Stimulated activated effector memory CD8-positive, alpha-beta T cell treated with anti-CD3 and anti-CD28 coated beads, Interleukin-12 subunit alpha, Interleukin-12 subunit beta, amount 100 ng/mL, for 72 hours (primary cell): ENCODE data around the gene CHRNB2.
A peak's percentile ranks its signal among the peaks of the same experiment; 100 is the strongest.

Source experiments
- ATAC-seq: fragments of 150-1000 bp; cut with Tn5 transposase; 2 replicates; pipeline ENCODE4 v1.10.0; 2021
- DNase-seq, 2 donors: peaks; one replicate each; pipeline ENCODE4 v3.0.0; 2021 to 2022; ENCODE audit warnings: low spot score in 2 of 2
- H3K27ac Mint-ChIP-seq: one replicate; pipeline ENCODE4 v1.8.0; 2022; ENCODE audit warnings: mild to moderate bottlenecking, mixed read lengths
- H3K36me3 Mint-ChIP-seq: one replicate; pipeline ENCODE4 v1.8.0; 2022; ENCODE audit warnings: mild to moderate bottlenecking, mixed read lengths
- H3K4me1 Mint-ChIP-seq: one replicate; pipeline ENCODE4 v1.8.0; 2022; ENCODE audit warnings: mixed read lengths
- H3K4me3 Mint-ChIP-seq: one replicate; pipeline ENCODE4 v1.8.0; 2022; ENCODE audit warnings: mild to moderate bottlenecking, mixed read lengths
- H3K9me3 Mint-ChIP-seq: one replicate; pipeline ENCODE4 v1.8.0; 2022; ENCODE audit warnings: mixed read lengths

Gene CHRNB2

GRCh38 chr1:154584267-154584994, 16.9 kb downstream of the CHRNB2 start:
- peak overlapping the region; percentile 52 for H3K27ac Mint-ChIP-seq
- H3K36me3 Mint-ChIP-seq, result peaks cover 100% of the 10 kb centered on the region
- H3K9me3 Mint-ChIP-seq, result no peaks in the 10 kb centered on the region
- H3K4me1 Mint-ChIP-seq, result peaks cover 9% of the 10 kb centered on the region
- no peak for DNase-seq
- no peak for ATAC-seq
- H3K4me3 Mint-ChIP-seq, result no peak overlapping the region

GRCh38 chr1:154586231-154586630, 18.7 kb downstream of the CHRNB2 start:
- DNase-seq, result no peak
- Mint-ChIP-seq H3K27ac (no peak overlapping the region), H3K36me3 (peaks cover 100% of the 10 kb centered on the region)

GRCh38 chr1:154586641-154587040, 19.1 kb downstream of the CHRNB2 start:
- ATAC-seq (no peak), DNase-seq (no peak)
- Mint-ChIP-seq H3K27ac (no peak overlapping the region), H3K36me3 (peaks cover 100% of the 10 kb centered on the region), H3K9me3 (no peaks in the 10 kb centered on the region), H3K4me1 (peaks cover 15% of the 10 kb centered on the region), H3K4me3 (no peak overlapping the region)

More at GRCh38 chr1:154586231-154586630, 18.7 kb downstream of the CHRNB2 start:
- Mint-ChIP-seq H3K9me3 (no peaks in the 10 kb centered on the region), H3K4me1 (peaks cover 15% of the 10 kb centered on the region), H3K4me3 (no peak overlapping the region)
- ATAC-seq, result no peak

GRCh38 chr1:154589780-154590179, 22.2 kb downstream of the CHRNB2 start:
- no peaks in the 10 kb centered on the region for H3K9me3 Mint-ChIP-seq
- peak; percentile 65 for ATAC-seq

GRCh38 chr1:154590756-154591155, 23.2 kb downstream of the CHRNB2 start:
- peaks cover 13% of the 10 kb centered on the region for H3K4me1 Mint-ChIP-seq
- H3K27ac Mint-ChIP-seq, result no peak overlapping the region
- H3K9me3 Mint-ChIP-seq, result no peaks in the 10 kb centered on the region
- DNase-seq (no peak), ATAC-seq (no peak)
- H3K36me3 Mint-ChIP-seq, result peaks cover 100% of the 10 kb centered on the region
- H3K4me3 Mint-ChIP-seq, result no peak overlapping the region

More at GRCh38 chr1:154589780-154590179, 22.2 kb downstream of the CHRNB2 start:
- peak overlapping the region; percentile 75 for H3K27ac Mint-ChIP-seq
- H3K4me3 Mint-ChIP-seq, result no peak overlapping the region
- peaks cover 100% of the 10 kb centered on the region for H3K36me3 Mint-ChIP-seq
- no peak for DNase-seq
- H3K4me1 Mint-ChIP-seq, result peaks cover 21% of the 10 kb centered on the region

- peaks cover 13% of the 10 kb centered on the region for H3K4me1 Mint-ChIP-seq
- no peak overlapping the region for H3K27ac Mint-ChIP-seq
- ATAC-seq (no peak), DNase-seq (no peak)
- H3K4me3 Mint-ChIP-seq, result no peak overlapping the region
- no peaks in the 10 kb centered on the region for H3K9me3 Mint-ChIP-seq
- peaks cover 100% of the 10 kb centered on the region for H3K36me3 Mint-ChIP-seq
Observed at GRCh38 chr1:154591206-154591605, 23.6 kb downstream of the CHRNB2 start.

- Mint-ChIP-seq H3K4me3 (no peak overlapping the region), H3K4me1 (peaks cover 24% of the 10 kb centered on the region), H3K27ac (no peak overlapping the region), H3K36me3 (peaks cover 100% of the 10 kb centered on the region), H3K9me3 (no peaks in the 10 kb centered on the region)
- DNase-seq, result no peak
- no peak for ATAC-seq
Observed at GRCh38 chr1:154593390-154593789, 25.8 kb downstream of the CHRNB2 start.

- peaks cover 34% of the 10 kb centered on the region for H3K4me1 Mint-ChIP-seq
- no peaks in the 10 kb centered on the region for H3K9me3 Mint-ChIP-seq
- ATAC-seq (no peak), DNase-seq (no peak)
- H3K36me3 Mint-ChIP-seq, result peaks cover 100% of the 10 kb centered on the region
- peak overlapping the region; percentile 14 for H3K27ac Mint-ChIP-seq
- H3K4me3 Mint-ChIP-seq, result no peak overlapping the region
Observed at GRCh38 chr1:154594811-154595210, 27.2 kb downstream of the CHRNB2 start.

GRCh38 chr1:154595621-154596020, 28.0 kb downstream of the CHRNB2 start:
- Mint-ChIP-seq H3K4me1 (peaks cover 40% of the 10 kb centered on the region), H3K36me3 (peaks cover 100% of the 10 kb centered on the region), H3K27ac (no peak overlapping the region), H3K9me3 (no peaks in the 10 kb centered on the region), H3K4me3 (no peak overlapping the region)
- ATAC-seq (peak; percentile 65), DNase-seq (no peak)

- Mint-ChIP-seq H3K36me3 (peaks cover 94% of the 10 kb centered on the region), H3K27ac (peak overlapping the region; percentile 90)
- ATAC-seq, result peak; percentile 44
Observed at GRCh38 chr1:154598871-154599635, 31.5 kb downstream of the CHRNB2 start.

GRCh38 chr1:154599658-154600057, 32.1 kb downstream of the CHRNB2 start:
- Mint-ChIP-seq H3K36me3 (peaks cover 94% of the 10 kb centered on the region), H3K4me3 (peak overlapping the region; percentile 30), H3K27ac (peak overlapping the region; percentile 90), H3K9me3 (no peaks in the 10 kb centered on the region), H3K4me1 (peaks cover 65% of the 10 kb centered on the region)
- no peak for DNase-seq
- no peak for ATAC-seq

More at GRCh38 chr1:154598871-154599635, 31.5 kb downstream of the CHRNB2 start:
- H3K9me3 Mint-ChIP-seq, result no peaks in the 10 kb centered on the region
- no peak overlapping the region for H3K4me3 Mint-ChIP-seq
- peaks cover 59% of the 10 kb centered on the region for H3K4me1 Mint-ChIP-seq
- DNase-seq, result no peak

GRCh38 chr1:154603317-154603716, 35.7 kb downstream of the CHRNB2 start:
- Mint-ChIP-seq H3K9me3 (no peaks in the 10 kb centered on the region), H3K4me1 (peaks cover 84% of the 10 kb centered on the region), H3K4me3 (no peak overlapping the region), H3K36me3 (peaks cover 91% of the 10 kb centered on the region), H3K27ac (peak overlapping the region; percentile 99)
- no peak for DNase-seq
- ATAC-seq, result no peak

GRCh38 chr1:154605534-154605933, 38.0 kb downstream of the CHRNB2 start:
- H3K4me3 Mint-ChIP-seq, result peak overlapping the region; percentile 87
- H3K27ac Mint-ChIP-seq, result peak overlapping the region; percentile 99
- ATAC-seq (no peak), DNase-seq (no peak)
- H3K36me3 Mint-ChIP-seq, result peaks cover 68% of the 10 kb centered on the region
- H3K4me1 Mint-ChIP-seq, result peaks cover 79% of the 10 kb centered on the region
- H3K9me3 Mint-ChIP-seq, result no peaks in the 10 kb centered on the region

GRCh38 chr1:154607106-154607608, 39.6 kb downstream of the CHRNB2 start:
- Mint-ChIP-seq H3K36me3 (peaks cover 64% of the 10 kb centered on the region), H3K9me3 (no peaks in the 10 kb centered on the region), H3K4me1 (peaks cover 77% of the 10 kb centered on the region), H3K27ac (peak overlapping the region; percentile 99), H3K4me3 (peak overlapping the region; percentile 87)
- ATAC-seq (peak; percentile 14), DNase-seq (no peak)

- ATAC-seq, result peak; percentile 90
- H3K36me3 Mint-ChIP-seq, result peaks cover 58% of the 10 kb centered on the region
- peak within 1 kb of the TSS; percentile 99 for H3K27ac Mint-ChIP-seq
- H3K4me1 Mint-ChIP-seq, result peaks cover 74% of the 10 kb centered on the region
- peak within 1 kb of the TSS; percentile 87 for H3K4me3 Mint-ChIP-seq
- peak; percentile 77 to 97 for DNase-seq
- H3K9me3 Mint-ChIP-seq, result no peaks in the 10 kb centered on the region
Observed at GRCh38 chr1:154607609-154608396, 40.2 kb downstream of the CHRNB2 start, which contains the start of gene ADAR. TSS of gene ADAR (minus strand) at chr1:154608186. CDS start at chr1:154608006, 180 bp downstream.
